Activated CD8-positive, alpha-beta memory T cell treated with anti-CD3 and anti-CD28 coated beads, Interleukin-2, amount 50 U/mL, for 1 hour (primary cell): ENCODE data around the gene HRAS.
A peak's percentile ranks its signal among the peaks of the same experiment; 100 is the strongest.

ENCODE experiments used
- DNase-seq: peaks from one replicate; pipeline ENCODE4 v3.0.0-alpha.2; 2020; ENCODE audit errors: extremely low read depth

Gene HRAS

GRCh38 chr11:567629-568292 lies 32.4 kb upstream of the HRAS start:
- no peak for DNase-seq

GRCh38 chr11:567011-567628 lies 31.7 kb upstream of the HRAS start:
- no peak for DNase-seq

GRCh38 chr11:565921-566509 lies 30.6 kb upstream of the HRAS start:
- DNase-seq = no peak

- DNase-seq = no peak
Measured at GRCh38 chr11:563812-564578, 28.6 kb upstream of the HRAS start.

- no peak for DNase-seq
Measured at GRCh38 chr11:563066-563811, 27.9 kb upstream of the HRAS start.

- no peak for DNase-seq
Measured at GRCh38 chr11:562046-562645, 26.8 kb upstream of the HRAS start.

GRCh38 chr11:561148-562003 lies 26.0 kb upstream of the HRAS start:
- DNase-seq = no peak

GRCh38 chr11:560305-561147 lies 25.1 kb upstream of the HRAS start, which contains the start of the genes LMNTD2 and RASSF7:
Gene LMNTD2, minus strand, starts transcription at chr11:560738. Its CDS starts 22 bp downstream, at chr11:560716.
Gene RASSF7, plus strand, starts transcription at chr11:560970. Its CDS starts 799 bp downstream, at chr11:561769.
- DNase-seq = peak; percentile 83

- DNase-seq = no peak
Measured at GRCh38 chr11:559712-560304, 24.4 kb upstream of the HRAS start.

- no peak for DNase-seq
Measured at GRCh38 chr11:559020-559620, 23.7 kb upstream of the HRAS start.

GRCh38 chr11:558503-558902 lies 23.1 kb upstream of the HRAS start:
- DNase-seq = no peak

GRCh38 chr11:557328-558132 lies 22.2 kb upstream of the HRAS start:
- no peak for DNase-seq

- no peak for DNase-seq
Measured at GRCh38 chr11:556662-557256, 21.4 kb upstream of the HRAS start.

GRCh38 chr11:555780-556661 lies 20.6 kb upstream of the HRAS start:
- no peak for DNase-seq

GRCh38 chr11:555227-555779 lies 19.9 kb upstream of the HRAS start:
- no peak for DNase-seq
